MCF 10A (cell line): ENCODE results near the gene BAHCC1. TPM values are rescaled to one million over a fixed set of nuclear protein-coding genes. Genes with fewer than 3 reads are reported as not detected.
A peak's percentile ranks its signal among the peaks of the same experiment; 100 is the strongest.

ENCODE experiments used
- BruUV-seq: library from RNA; stranded (reverse); fragments of 400-500 nt; replicated peaks from 2 replicates; lab custom pipeline; 2021; lab: Mats Ljungman, UMichigan
- CTCF ChIA-PET: fragments of 300-600 bp; sonication (Branson Sonifier 250); formaldehyde crosslinking; extraction: SDS; loops from one replicate; lab custom pipeline; 2021; ENCODE audit warnings: antibody characterized with exemption, inconsistent platforms; lab: Yijun Ruan, JAX
- POLR2A ChIA-PET: fragments of 300-600, 350-650 bp; sonication (Branson Sonifier 250); formaldehyde crosslinking; extraction: SDS; loops from one replicate; lab custom pipeline; 2020; ENCODE audit warnings: antibody characterized with exemption, inconsistent platforms; lab: Yijun Ruan, JAX
- DNase-seq: peaks from one replicate; pipeline ENCODE4 v3.0.0-alpha.2; 2018; ENCODE audit not compliant: unreplicated experiment
- H3K27ac Mint-ChIP-seq: one replicate; pipeline ENCODE4 v1.8.0; 2022; ENCODE audit warnings: mild to moderate bottlenecking, low read depth, mixed read lengths; ENCODE audit not compliant: unreplicated experiment
- H3K27me3 Mint-ChIP-seq: one replicate; pipeline ENCODE4 v1.8.0; 2022; ENCODE audit warnings: mixed read lengths; ENCODE audit not compliant: insufficient read depth, unreplicated experiment
- H3K36me3 Mint-ChIP-seq: one replicate; pipeline ENCODE4 v1.8.0; 2022; ENCODE audit warnings: mild to moderate bottlenecking, moderate library complexity, mixed read lengths; ENCODE audit not compliant: insufficient read depth, unreplicated experiment
- H3K4me1 Mint-ChIP-seq: one replicate; pipeline ENCODE4 v1.8.0; 2022; ENCODE audit warnings: mixed read lengths; ENCODE audit not compliant: insufficient read depth, unreplicated experiment
- H3K4me3 Mint-ChIP-seq: one replicate; pipeline ENCODE4 v1.8.0; 2022; ENCODE audit warnings: mild to moderate bottlenecking, moderate library complexity, mixed read lengths; ENCODE audit not compliant: unreplicated experiment
- H3K9me3 Mint-ChIP-seq: one replicate; pipeline ENCODE4 v1.8.0; 2022; ENCODE audit warnings: mixed read lengths; ENCODE audit not compliant: unreplicated experiment
- CTCF ChIP-seq: fragments of 200-600 bp; IDR thresholded peaks from one replicate; pipeline ENCODE4 v1.8.0; 2022; ENCODE audit warnings: antibody characterized with exemption, mild to moderate bottlenecking; ENCODE audit not compliant: unreplicated experiment
- intact Hi-C: fragments of 100-400 bp; cut with micrococcal nuclease; formaldehyde crosslinking; loops from 2 replicates; pipeline ENCODE4 v1.14.1; 2022
- total RNA-seq: library from RNA; stranded (reverse); gene quantifications from 2 replicates; pipeline ENCODE4 v1.2.3, GENCODE V29; 2022

BAHCC1 gene
- total RNA-seq, 1 experiment from 2014 or later, result 7.4 TPM

GRCh38 chr17:81347437-81347836, 47.8 kb upstream of the BAHCC1 start:
- Mint-ChIP-seq H3K4me1 (peaks cover 13% of the 10 kb centered on the region), H3K9me3 (no peaks in the 10 kb centered on the region), H3K36me3 (peaks cover 6% of the 10 kb centered on the region), H3K27ac (no peak overlapping the region), H3K27me3 (no peaks in the 10 kb centered on the region), H3K4me3 (no peak overlapping the region)
- no peak for TF ChIP-seq CTCF
- BruUV-seq, result no TSS peak
- intact Hi-C loops, result no loop called here
- CTCF ChIA-PET, result no interaction called here
- POLR2A ChIA-PET, result no interaction called here
- DNase-seq, result no peak

GRCh38 chr17:81348097-81349055, 46.9 kb upstream of the BAHCC1 start:
- Mint-ChIP-seq H3K4me3 (no peak overlapping the region), H3K27me3 (no peaks in the 10 kb centered on the region), H3K27ac (no peak overlapping the region), H3K9me3 (no peaks in the 10 kb centered on the region), H3K36me3 (no peaks in the 10 kb centered on the region), H3K4me1 (peaks cover 10% of the 10 kb centered on the region)
- no peak for TF ChIP-seq CTCF
- no peak for DNase-seq
- CTCF ChIA-PET, result interaction anchor here (0.6 kb wide), 1 partner anchor 98 kb away, joined by 3 read pairs; no protein-coding TSS in a partner anchor
- POLR2A ChIA-PET, result no interaction called here
- intact Hi-C loops, result no loop called here
- no TSS peak for BruUV-seq

- peak; percentile 60 for DNase-seq
- intact Hi-C loops, result no loop called here
- no peak for TF ChIP-seq CTCF
- ChIA-PET CTCF (no interaction called here), POLR2A (interaction anchor here (0.9 to 2.2 kb wide), 2 partner anchors 20 to 56 kb away, joined by 3 to 6 read pairs; no protein-coding TSS in a partner anchor)
- Mint-ChIP-seq H3K27ac (no peak overlapping the region), H3K36me3 (no peaks in the 10 kb centered on the region), H3K4me3 (no peak overlapping the region), H3K4me1 (peaks cover 10% of the 10 kb centered on the region), H3K27me3 (no peaks in the 10 kb centered on the region), H3K9me3 (no peaks in the 10 kb centered on the region)
- BruUV-seq, result no TSS peak
These were observed 45.6 kb upstream of the BAHCC1 start for GRCh38 chr17:81349397-81350319.
